Activated CD4-positive, alpha-beta T cell treated with anti-CD3 and anti-CD28 coated beads, Interleukin-2, amount 50 U/mL, for 4 hours (primary cell): ENCODE measurements around the gene FOXD3.

Source experiments
- DNase-seq, 2 experiments: peaks; one replicate each; pipeline ENCODE4 v3.0.0-alpha.2; 2020

Gene FOXD3

GRCh38 chr1:63322114-63322943 lies at the start of gene FOXD3:
FOXD3 (plus strand) TSS chr1:63322567; CDS start chr1:63323059, 492 bp downstream.
- DNase-seq, result no peak

- no peak for DNase-seq
Observed at GRCh38 chr1:63272811-63273210, 49.6 kb upstream of the FOXD3 start.

DNA sequence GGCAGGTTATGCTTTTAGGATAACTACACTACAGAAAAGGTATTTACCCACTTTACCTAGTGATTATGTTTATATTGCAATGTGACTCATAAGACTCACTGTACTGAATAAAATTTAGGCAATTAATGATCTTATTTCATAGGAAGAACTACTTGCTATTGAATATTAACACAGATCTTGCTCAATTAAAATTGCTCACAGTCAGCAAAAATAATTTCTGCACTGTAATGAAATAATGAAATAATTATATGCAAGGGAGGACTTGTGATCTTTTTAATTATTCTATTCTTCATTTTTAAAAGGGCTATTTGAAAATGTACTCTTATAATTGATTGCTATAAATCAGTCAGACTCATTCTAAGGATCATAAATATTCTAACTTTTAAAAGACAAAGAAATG lies 48.0 kb upstream of the FOXD3 start:
- no peak for DNase-seq

DNA sequence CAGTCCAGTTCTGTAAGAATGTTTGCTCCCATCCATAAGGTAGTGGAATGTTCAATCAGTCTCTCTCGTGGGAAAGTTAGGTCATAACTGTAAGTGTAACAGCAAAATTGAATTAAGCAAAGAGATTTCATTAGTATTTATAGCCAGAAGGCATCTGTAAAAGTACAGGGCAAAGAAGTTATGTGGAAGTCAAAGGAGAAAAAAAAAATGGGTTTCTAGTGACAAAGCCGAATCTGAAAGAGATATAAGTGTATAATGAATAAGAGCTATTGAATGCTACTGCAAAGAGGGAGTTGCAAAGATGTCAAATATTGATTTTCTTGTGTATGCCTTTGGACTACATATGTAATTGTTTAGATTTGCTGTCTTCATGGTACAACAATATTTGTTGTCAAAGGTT lies 47.4 kb upstream of the FOXD3 start:
- DNase-seq, result no peak

DNA sequence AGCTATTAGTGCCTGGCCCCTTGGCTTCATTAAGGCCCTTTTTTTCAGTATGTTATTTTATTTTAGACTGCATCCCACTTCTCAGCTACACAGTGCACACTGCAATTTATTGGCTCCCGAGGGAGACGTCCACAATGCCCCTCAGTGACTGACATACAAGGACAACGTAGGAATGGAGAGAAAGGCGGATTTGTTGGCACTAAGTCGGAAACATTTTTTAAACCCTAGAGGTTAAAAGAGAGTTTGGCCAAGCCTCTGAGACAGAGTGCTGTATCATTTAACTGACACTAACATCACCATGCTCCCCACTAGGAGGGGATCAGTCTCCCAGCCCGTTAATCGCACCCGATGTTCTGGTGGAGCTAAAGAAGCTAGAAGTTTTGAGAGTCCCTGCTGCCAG lies 45.7 kb upstream of the FOXD3 start:
- DNase-seq, result no peak

DNA sequence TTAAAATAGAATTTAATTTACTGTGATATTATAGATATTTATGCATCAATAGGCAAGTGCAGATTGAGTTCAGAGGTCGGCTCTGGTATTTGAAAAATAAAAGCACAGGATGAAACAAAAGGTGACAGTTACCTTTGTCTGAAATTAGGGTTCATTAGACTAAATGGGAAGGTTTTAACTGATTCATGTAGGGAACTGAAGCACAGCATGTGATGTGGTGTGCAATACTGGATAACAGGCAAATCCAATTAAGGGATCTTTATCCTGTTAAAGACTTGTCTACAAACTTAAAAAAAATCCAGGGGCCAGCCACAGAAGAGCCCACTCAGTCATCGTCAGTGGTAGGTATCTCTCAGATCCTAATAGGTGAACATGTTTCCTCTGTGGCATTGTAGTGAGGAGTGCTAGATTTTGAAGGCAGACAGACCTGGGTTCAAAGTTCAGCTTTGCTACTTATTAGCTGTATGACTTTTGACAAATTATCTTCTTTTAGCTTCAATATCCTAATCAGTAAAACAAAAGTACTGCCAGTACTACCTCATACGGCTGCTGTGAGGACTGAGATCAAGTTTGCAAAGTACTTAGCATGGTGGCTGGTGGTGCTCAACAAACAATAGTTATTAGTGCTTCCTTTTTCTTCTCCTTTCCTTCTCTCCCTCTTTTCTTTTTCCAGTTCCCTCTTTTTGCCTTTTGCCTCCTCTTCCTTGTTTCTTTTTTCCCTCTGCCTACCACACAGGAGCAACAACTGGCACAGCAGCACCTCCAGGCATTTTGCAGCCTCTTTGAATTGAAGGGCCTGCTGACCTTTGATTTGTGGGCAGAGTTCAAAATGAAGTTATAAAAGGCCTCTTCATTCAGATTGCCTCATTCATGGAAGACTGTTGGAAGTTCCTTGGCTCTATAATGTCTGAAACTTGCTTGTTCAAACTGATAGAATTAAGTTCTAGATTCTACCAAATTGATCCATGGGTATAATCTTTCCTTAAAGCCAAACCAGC lies 44.9 kb upstream of the FOXD3 start:
- DNase-seq, result no peak

GRCh38 chr1:63281753-63282152 lies 40.6 kb upstream of the FOXD3 start:
- DNase-seq, result no peak

- DNase-seq, result no peak
Observed at GRCh38 chr1:63289135-63289534, 33.2 kb upstream of the FOXD3 start.

GRCh38 chr1:63294803-63295594 lies 27.4 kb upstream of the FOXD3 start:
- no peak for DNase-seq

DNA sequence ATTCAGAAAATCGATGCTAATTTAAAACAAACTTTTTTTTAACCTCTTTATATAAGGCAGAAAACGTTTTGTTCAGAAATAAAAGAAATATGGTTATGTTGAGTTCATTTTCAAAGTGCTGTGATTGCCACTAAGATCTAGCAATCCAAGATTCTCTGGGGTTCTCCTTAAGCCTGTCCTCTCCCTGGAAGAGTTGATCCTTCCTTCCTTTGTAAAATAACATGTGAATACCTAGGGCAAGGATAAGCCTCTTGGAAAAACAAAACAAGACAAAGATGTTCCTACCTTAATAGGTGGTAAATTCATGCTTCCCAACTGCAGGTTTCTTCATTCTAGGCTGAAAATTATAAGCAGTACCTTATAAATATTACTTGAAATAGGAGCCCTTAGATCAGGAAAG lies 18.0 kb upstream of the FOXD3 start:
- no peak for DNase-seq

- no peak for DNase-seq
Observed at GRCh38 chr1:63305043-63305442, 17.3 kb upstream of the FOXD3 start.

DNA sequence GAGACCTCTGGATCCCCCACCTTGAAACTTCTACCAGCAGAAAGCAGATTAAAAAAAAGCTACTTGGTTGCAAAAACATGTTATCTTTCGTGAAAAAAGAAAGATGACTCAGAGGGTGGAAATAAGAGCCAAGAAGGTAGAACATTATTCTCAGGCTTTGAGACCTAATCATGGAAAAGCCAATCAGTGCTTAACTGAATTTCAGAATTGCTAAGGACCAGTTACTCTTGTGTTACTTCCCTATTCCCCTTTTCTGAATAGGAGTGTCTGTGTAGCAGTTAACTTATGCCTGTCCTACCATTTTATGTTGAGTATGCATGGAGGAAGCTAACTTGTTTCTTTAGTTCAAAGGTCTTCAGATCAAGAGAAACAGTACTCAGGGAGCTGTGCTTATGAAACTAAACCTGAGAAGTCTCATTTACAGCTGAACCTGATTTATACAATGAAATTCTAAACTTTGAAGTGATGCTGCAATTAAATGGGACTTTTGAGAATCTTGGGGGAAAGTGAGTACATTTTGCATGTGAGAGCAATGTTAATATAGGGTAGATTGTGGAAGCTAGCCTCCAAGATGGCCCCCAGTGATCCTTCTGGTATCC lies 15.1 kb upstream of the FOXD3 start:
- no peak for DNase-seq

DNA sequence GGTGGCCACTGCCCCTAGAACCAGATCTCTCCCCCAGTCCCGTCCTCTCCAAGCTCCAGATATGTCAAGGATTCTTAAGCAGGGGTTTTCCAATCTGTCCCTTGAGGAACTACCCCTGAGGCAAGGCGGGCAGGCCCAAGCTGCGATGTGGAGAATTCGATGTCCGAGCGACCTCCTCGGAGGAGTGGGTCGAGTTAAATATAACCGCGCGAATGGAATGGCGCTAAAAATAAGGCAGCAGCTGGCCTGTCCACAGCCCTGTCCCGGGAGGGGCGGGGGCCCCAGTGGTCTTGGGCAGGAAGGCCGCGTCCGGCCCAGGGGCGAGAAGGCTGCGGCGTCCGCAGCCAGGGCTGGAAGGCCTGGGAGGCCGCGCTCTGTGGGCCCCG lies 5.8 kb upstream of the FOXD3 start:
- DNase-seq, result no peak

DNA sequence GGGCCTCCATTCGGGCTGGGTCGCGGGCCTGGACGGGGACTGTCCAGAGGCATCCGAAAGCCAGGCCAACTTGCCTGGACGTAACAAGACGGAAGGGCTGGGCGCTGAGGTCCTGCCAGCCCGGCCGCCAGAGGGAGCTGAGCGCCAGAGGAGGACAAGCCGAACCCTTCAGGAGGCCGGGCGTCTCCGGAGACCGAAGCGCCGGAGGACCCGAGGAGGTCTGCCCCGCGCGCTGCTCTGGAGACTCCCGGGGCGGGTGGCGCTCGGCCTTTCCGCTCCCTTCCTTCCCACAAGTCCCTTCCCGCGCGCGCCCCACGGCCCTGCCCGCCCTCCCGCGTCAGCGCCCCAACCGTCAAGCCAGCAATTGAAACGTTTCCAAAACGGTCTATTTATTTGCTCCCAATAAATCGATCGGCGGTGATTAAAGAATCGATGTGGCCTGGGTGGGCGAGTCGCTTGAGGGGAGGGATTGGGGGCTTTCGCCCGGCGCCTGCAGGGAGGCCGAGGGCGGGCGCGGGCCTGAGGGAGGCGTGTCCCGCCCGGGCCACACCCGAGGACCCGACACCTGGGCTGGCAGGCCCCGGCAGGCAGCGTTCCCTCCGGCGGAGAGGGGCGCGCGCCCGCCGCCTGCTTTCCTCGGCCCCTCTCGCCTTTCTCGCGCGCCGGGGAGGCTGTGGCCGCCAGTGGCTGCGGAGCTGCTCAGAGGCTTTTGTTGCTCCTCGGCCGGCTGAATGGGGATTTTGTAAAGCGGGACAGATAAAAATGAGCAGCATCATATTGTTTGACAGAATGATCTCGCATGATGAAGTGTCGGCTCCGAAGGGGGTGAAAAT lies 5.2 kb upstream of the FOXD3 start:
- DNase-seq, result no peak

GRCh38 chr1:63317817-63318152 lies 4.6 kb upstream of the FOXD3 start:
- no peak for DNase-seq

DNA sequence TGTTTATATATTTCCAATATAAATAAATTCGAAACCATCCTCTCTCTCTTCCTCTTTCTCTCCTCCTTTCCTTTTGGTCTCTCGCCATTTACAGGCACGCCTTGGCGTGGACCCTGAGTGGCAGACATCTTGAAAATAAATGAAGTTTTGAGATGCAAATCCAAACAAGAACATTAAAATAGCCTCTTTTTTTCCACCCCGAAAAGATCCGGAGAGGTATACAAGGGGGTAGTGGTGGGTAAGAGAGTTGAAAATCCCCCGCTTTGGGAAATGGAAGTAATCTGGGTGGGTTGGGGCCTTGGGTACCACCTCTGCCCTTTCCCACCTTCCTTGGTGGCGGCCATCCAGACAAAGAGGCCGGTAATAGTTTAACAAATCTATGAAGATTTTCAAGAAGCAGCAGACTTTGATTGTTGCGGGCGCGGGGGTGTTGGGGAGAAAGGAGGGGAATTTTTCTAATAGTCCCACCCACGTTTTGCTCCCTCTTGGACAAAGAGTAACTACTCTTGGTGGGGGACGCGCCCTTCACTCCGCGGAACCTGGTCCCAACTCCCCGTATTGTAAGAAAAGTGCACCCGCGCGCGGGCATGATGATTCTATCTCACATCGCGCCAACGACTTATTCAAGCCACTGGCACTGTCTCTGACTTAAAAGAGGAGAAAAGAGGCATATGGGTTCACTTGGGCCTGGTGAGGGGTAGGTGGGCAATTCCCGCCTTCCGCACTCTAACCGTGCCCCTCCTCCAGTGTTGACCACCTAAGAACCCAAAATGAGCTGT lies 4.0 kb upstream of the FOXD3 start:
- DNase-seq, result no peak

DNA sequence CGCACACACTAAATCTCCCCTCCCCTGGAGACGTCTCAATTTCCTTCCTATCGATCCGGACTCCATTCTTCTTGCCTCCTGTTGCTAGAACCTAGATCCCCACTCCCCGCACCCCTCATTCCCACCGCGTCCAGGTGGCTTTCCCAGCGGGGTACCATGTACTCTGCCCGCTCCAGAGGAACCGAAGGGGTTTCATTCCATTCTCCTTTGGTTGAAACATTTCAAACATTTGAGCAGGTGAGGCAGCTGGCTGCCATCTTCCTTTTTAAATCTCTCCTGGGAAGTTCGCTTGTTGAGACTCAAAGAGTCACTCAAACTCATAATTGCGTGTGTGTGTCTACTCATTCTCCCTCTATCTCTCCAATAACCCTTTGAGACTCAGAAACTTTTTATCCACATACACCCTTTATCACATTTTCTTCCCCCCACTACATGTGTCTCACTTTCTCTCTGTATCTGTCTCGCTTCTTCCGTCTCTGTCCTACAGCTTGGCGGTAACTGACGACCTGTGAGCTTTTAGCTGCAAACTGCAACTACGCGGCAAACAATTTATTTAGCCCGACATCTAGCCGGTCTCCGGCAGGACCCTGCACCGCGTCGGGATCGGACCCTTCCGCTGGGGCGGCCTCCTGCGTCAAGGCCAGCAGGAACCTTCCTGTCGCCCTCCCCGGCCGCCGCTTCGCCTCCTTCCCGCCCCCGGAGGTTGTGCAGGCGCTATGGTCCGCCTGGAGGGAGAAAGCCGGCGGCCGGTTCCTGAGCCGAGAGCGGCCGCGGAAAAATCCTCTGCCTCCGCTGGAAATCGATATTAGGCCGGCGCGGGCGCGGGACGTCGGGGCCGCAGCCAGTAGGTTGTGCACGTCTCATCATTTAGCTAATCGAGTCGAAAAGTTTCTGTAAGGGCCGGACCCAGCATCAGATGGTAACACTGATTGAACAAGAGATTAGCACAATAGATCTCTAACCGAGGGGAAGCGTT lies 3.0 kb upstream of the FOXD3 start:
- DNase-seq, result no peak

- no peak for DNase-seq
Observed at GRCh38 chr1:63320022-63320721, 2.2 kb upstream of the FOXD3 start.
